Vagina (tissue), 2 donors: ENCODE results near the gene AP2A1.

Experiments
- POLR2A ChIP-seq, 2 donors: fragments of 450-650 bp; IDR thresholded peaks; one replicate each; pipeline ENCODE4 v1.6.1; 2017; ENCODE audit warnings: antibody characterized with exemption in 2 of 2, mild to moderate bottlenecking in 2 of 2, moderate library complexity in 2 of 2
- TF ChIP-seq, protein P1 (sequence below), 3 experiments: fragments of 450-650 bp in 2 of 3; fragments of 200-600 bp in 1 of 3; sonication (generic) in 1 of 3; IDR thresholded peaks; one replicate each; pipeline ENCODE4 v1.5.1; 2017 to 2019; ENCODE audit warnings: antibody characterized with exemption in 3 of 3, mild to moderate bottlenecking in 2 of 3, moderate library complexity in 2 of 3

- TF ChIP-seq POLR2A (IDR thresholded peaks at IDR 0.05), result peak in 1 of 2 donors; percentile 47
- TF ChIP-seq, protein P1, sequence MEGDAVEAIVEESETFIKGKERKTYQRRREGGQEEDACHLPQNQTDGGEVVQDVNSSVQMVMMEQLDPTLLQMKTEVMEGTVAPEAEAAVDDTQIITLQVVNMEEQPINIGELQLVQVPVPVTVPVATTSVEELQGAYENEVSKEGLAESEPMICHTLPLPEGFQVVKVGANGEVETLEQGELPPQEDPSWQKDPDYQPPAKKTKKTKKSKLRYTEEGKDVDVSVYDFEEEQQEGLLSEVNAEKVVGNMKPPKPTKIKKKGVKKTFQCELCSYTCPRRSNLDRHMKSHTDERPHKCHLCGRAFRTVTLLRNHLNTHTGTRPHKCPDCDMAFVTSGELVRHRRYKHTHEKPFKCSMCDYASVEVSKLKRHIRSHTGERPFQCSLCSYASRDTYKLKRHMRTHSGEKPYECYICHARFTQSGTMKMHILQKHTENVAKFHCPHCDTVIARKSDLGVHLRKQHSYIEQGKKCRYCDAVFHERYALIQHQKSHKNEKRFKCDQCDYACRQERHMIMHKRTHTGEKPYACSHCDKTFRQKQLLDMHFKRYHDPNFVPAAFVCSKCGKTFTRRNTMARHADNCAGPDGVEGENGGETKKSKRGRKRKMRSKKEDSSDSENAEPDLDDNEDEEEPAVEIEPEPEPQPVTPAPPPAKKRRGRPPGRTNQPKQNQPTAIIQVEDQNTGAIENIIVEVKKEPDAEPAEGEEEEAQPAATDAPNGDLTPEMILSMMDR (IDR thresholded peaks at IDR 0.05), result no peak
Measured at GRCh38 chr19:49766930-49767299, at the start of gene AP2A1.
